A549 (cell line): ENCODE measurements around the gene PCNX3.
A peak's percentile ranks its signal among the peaks of the same experiment; 100 is the strongest.

Experiments used
- CHD2 ChIP-seq: fragments of 150-350 bp; IDR thresholded peaks from 2 replicates; pipeline ENCODE4 v1.6.1; 2014; ENCODE audit warnings: low read length; ENCODE audit not compliant: partially characterized antibody
- CTCF ChIP-seq: fragments of >200 bp; sonication (Bioruptor Twin); formaldehyde crosslinking; IDR thresholded peaks from 3 replicates; pipeline ENCODE4 v1.5.1; 2016
- EHMT2 ChIP-seq: fragments of 200-600 bp; sonication (generic); IDR thresholded peaks from 2 replicates; pipeline ENCODE4 v1.6.1; 2016; ENCODE audit warnings: antibody characterized with exemption, low read depth, mild to moderate bottlenecking, moderate library complexity
- EP300 ChIP-seq, 2 experiments: fragments of >200 bp; sonication (Bioruptor Twin); formaldehyde crosslinking; IDR thresholded peaks; 2 replicates in 1 of 2; 3 replicates in 1 of 2; pipeline ENCODE4 v1.6.1; 2016 to 2017
- FOSB ChIP-seq: fragments of 250-450 bp; sonication (Bioruptor Pico); IDR thresholded peaks from 2 replicates; pipeline ENCODE4 v1.5.0; 2020; ENCODE audit warnings: mild to moderate bottlenecking, moderate library complexity
- PBX3 ChIP-seq: IDR thresholded peaks from 2 replicates; pipeline ENCODE4 v1.6.1; 2012
- POLR2A ChIP-seq: IDR thresholded peaks from 2 replicates; pipeline ENCODE4 v1.6.1; 2012; ENCODE audit warnings: mild to moderate bottlenecking, low read length
- POLR2AphosphoS2 ChIP-seq: conservative IDR thresholded peaks from 2 replicates; pipeline ENCODE4 v1.6.1; 2012; ENCODE audit warnings: low read length, improper control_type of control experiment, inconsistent platforms
- RFX5 ChIP-seq: fragments of 450-650 bp; IDR thresholded peaks from 2 replicates; pipeline ENCODE4 v1.7.1; 2014; ENCODE audit warnings: antibody characterized with exemption, mild to moderate bottlenecking, moderate library complexity
- SMC3 ChIP-seq: fragments of >200 bp; sonication (Bioruptor Twin); formaldehyde crosslinking; IDR thresholded peaks from 3 replicates; pipeline ENCODE4 v1.6.1; 2018; ENCODE audit warnings: inconsistent platforms
- USF2 ChIP-seq: fragments of 450-650 bp; IDR thresholded peaks from 2 replicates; pipeline ENCODE4 v1.6.1; 2014; ENCODE audit warnings: antibody characterized with exemption
- ZFP36 ChIP-seq: fragments of 450-650 bp; IDR thresholded peaks from 2 replicates; pipeline ENCODE4 v1.6.1; 2014; ENCODE audit warnings: borderline replicate concordance; ENCODE audit not compliant: partially characterized antibody
- TF ChIP-seq, protein P1 (sequence below): fragments of 150-350 bp; IDR thresholded peaks from 2 replicates; pipeline ENCODE4 v1.6.1; 2014; ENCODE audit warnings: low read depth, mild to moderate bottlenecking, low read length

DNA sequence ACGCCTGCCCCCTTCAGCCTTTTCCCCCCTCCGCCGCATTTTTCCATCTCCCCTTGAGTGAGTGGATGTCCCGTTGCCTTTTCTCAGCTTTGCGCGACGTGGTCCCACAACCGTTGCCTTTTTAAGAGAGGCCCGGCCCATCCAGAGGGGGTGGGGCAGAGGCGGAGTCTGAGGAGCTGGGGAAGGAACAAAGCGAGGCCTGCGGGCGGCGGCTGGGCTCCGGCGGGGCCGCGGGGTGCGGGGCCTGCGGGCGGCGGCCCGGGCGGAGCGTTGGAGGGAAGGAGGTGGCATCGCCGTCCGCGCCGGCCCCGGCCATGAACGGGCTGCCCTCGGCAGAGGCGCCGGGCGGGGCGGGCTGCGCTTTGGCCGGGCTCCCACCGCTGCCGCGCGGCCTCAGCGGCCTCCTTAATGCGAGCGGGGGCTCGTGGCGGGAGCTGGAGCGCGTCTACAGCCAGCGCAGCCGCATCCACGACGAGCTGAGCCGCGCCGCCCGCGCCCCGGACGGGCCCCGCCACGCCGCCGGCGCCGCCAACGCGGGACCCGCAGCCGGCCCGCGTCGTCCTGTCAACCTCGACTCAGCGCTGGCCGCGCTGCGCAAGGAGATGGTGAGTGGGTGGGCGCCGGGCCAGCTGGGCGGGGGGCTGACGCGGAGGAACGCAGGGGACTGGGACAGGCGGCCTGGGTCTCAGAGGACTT lies 43.1 kb upstream of the PCNX3 start, which contains the start of gene FAM89B:
- no peak for TF ChIP-seq CHD2
- TF ChIP-seq POLR2A, result peak; percentile 55
- no peak for TF ChIP-seq CTCF
- no peak for TF ChIP-seq FOSB (CRISPR knock-in tag)
- TF ChIP-seq PBX3, result 0 out of 2 replicates have a peak, but pooled peaks have one; percentile 15
- no peak for TF ChIP-seq RFX5
- TF ChIP-seq USF2, result no peak
- TF ChIP-seq EHMT2, result no peak
- no peak for TF ChIP-seq ZFP36
- TF ChIP-seq POLR2AphosphoS2, result no peak
- TF ChIP-seq, protein P1, sequence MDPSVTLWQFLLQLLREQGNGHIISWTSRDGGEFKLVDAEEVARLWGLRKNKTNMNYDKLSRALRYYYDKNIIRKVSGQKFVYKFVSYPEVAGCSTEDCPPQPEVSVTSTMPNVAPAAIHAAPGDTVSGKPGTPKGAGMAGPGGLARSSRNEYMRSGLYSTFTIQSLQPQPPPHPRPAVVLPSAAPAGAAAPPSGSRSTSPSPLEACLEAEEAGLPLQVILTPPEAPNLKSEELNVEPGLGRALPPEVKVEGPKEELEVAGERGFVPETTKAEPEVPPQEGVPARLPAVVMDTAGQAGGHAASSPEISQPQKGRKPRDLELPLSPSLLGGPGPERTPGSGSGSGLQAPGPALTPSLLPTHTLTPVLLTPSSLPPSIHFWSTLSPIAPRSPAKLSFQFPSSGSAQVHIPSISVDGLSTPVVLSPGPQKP, result no peak
- TF ChIP-seq SMC3, result no peak
- no peak for TF ChIP-seq EP300 (IDR thresholded peaks at IDR 0.05)
